Smooth muscle cell of bladder (primary cell): ENCODE data around the gene CDK11B. TPM values are rescaled to one million over a fixed set of nuclear protein-coding genes. Genes with fewer than 3 reads are reported as not detected.

Experiments used
- total RNA-seq: library from RNA; depleted of rRNA; stranded (reverse); fragments of >200 nt; gene quantifications from 2 replicates; pipeline ENCODE4 v1.2.3, GENCODE V29; 2014

The CDK11B gene
- total RNA-seq = 5.7 and 10.1 TPM in 2 replicates

GRCh38 chr1:1658583-1659549 is at the start of gene CDK11B:
TSS of gene CDK11B (minus strand) at chr1:1659004. CDS start at chr1:1657485, 1,519 bp downstream.

GRCh38 chr1:1692714-1693647 is 34.2 kb upstream of the CDK11B start, which contains the start of gene SLC35E2B:
TSS of gene SLC35E2B (minus strand) at chr1:1692795. CDS start at chr1:1676699, 16,096 bp downstream.

GRCh38 chr1:1631782-1632420 is 26.9 kb downstream of the CDK11B start, which contains the start of gene MMP23B:
TSS of gene MMP23B (plus strand) at chr1:1632173. CDS start at chr1:1632219, 46 bp downstream.

GRCh38 chr1:1615256-1616044 is 43.4 kb downstream of the CDK11B start, which contains the start of gene MIB2:
TSS of gene MIB2 (plus strand) at chr1:1615500. CDS start at chr1:1623453, 7,953 bp downstream.

GRCh38 chr1:1599935-1600860 is 58.6 kb downstream of the CDK11B start, which contains the start of gene FNDC10:
TSS of gene FNDC10 (minus strand) at chr1:1600135. CDS start at chr1:1600015, 120 bp downstream.

Other genes starting within 250 kb of the CDK11B start
- gene ANKRD65, start 237.7 kb downstream of the CDK11B start, total RNA-seq = 0.28 and 0.46 TPM in 2 replicates
- gene VWA1, start 223.3 kb downstream of the CDK11B start, total RNA-seq = 2.8 and 3.7 TPM in 2 replicates
- not detected in 2 replicates for gene ATAD3C, start 209.3 kb downstream of the CDK11B start, total RNA-seq
- gene ATAD3B, start 187.2 kb downstream of the CDK11B start, total RNA-seq = 12.8 TPM in 2 replicates
- gene ATAD3A, start 146.8 kb downstream of the CDK11B start, total RNA-seq = 20.9 and 25.9 TPM in 2 replicates
- gene TMEM240, start 118.4 kb downstream of the CDK11B start, total RNA-seq = 2.1 and 3.3 TPM in 2 replicates
- gene SSU72, start 84.1 kb downstream of the CDK11B start, total RNA-seq = 43.2 and 77.1 TPM in 2 replicates
- gene FNDC10, start 58.9 kb downstream of the CDK11B start, total RNA-seq = 0.43 and 0.92 TPM in 2 replicates
- gene MIB2, start 43.5 kb downstream of the CDK11B start, total RNA-seq = 67.7 and 103 TPM in 2 replicates
- 4.6 and 9.8 TPM in 2 replicates for gene MMP23B, start 26.8 kb downstream of the CDK11B start, total RNA-seq
- 19.2 and 26.9 TPM in 2 replicates for gene SLC35E2B, start 33.8 kb upstream of the CDK11B start, total RNA-seq
- 10.1 and 12.1 TPM in 2 replicates for gene CDK11A, start 65.4 kb upstream of the CDK11B start, total RNA-seq
- 28.7 and 37.6 TPM in 2 replicates for gene NADK, start 119.5 kb upstream of the CDK11B start, total RNA-seq
- 61.3 and 67.9 TPM in 2 replicates for gene GNB1, start 232.1 kb upstream of the CDK11B start, total RNA-seq